H9 (cell line): Measurements from ENCODE around the gene ENPP4. TPM values are rescaled to one million over a fixed set of nuclear protein-coding genes. Genes with fewer than 3 reads are reported as not detected.

ENCODE experiments used
- DNase-seq: peaks from one replicate; pipeline ENCODE4 v3.0.0-alpha.2; 2017
- H2AFZ ChIP-seq: one replicate; pipeline ENCODE4 v1.6.1; 2013; ENCODE audit warnings: mild to moderate bottlenecking, low read length, control low read depth, moderate library complexity
- H2AK5ac ChIP-seq: 2 replicates; pipeline ENCODE4 v1.6.1; 2013; ENCODE audit warnings: low read length, control low read depth, mixed read lengths; ENCODE audit not compliant: insufficient read length
- H2BK120ac ChIP-seq: one replicate; pipeline ENCODE4 v1.6.1; 2013; ENCODE audit warnings: low read depth, mild to moderate bottlenecking, low read length, control low read depth, inconsistent platforms; ENCODE audit not compliant: poor library complexity, severe bottlenecking
- H2BK12ac ChIP-seq: 2 replicates; pipeline ENCODE4 v1.6.1; 2013; ENCODE audit warnings: low read length, control low read depth, mixed read lengths, low read depth; ENCODE audit not compliant: insufficient read length
- H2BK15ac ChIP-seq: 2 replicates; pipeline ENCODE4 v1.6.1; 2013; ENCODE audit warnings: low read depth, low read length, control low read depth
- H2BK20ac ChIP-seq: one replicate; pipeline ENCODE4 v1.6.1; 2013; ENCODE audit warnings: low read depth, mild to moderate bottlenecking, low read length, control low read depth, inconsistent platforms; ENCODE audit not compliant: poor library complexity, severe bottlenecking
- H2BK5ac ChIP-seq: 2 replicates; pipeline ENCODE4 v1.6.1; 2013; ENCODE audit warnings: low read length, control low read depth, mixed read lengths; ENCODE audit not compliant: insufficient read length
- H3K14ac ChIP-seq: 2 replicates; pipeline ENCODE4 v1.6.1; 2013; ENCODE audit warnings: low read length, control low read depth; ENCODE audit not compliant: insufficient read depth
- H3K18ac ChIP-seq: 2 replicates; pipeline ENCODE4 v1.6.1; 2013; ENCODE audit warnings: low read depth, mild to moderate bottlenecking, mixed read lengths, low read length, control low read depth; ENCODE audit not compliant: insufficient read length
- H3K23ac ChIP-seq: 2 replicates; pipeline ENCODE4 v1.6.1; 2013; ENCODE audit warnings: low read length, control low read depth, mixed read lengths, low read depth; ENCODE audit not compliant: insufficient read length
- H3K23me2 ChIP-seq: 2 replicates; pipeline ENCODE4 v1.6.1; 2013; ENCODE audit warnings: low read depth, mild to moderate bottlenecking, mixed read lengths, low read length, control low read depth; ENCODE audit not compliant: insufficient read length, poor library complexity, severe bottlenecking
- H3K27ac ChIP-seq: 2 replicates; pipeline ENCODE4 v1.5.1; 2013; ENCODE audit warnings: low read length, control low read depth, mixed read lengths, low read depth; ENCODE audit not compliant: insufficient read length
- H3K27me3 ChIP-seq: 2 replicates; pipeline ENCODE4 v1.6.1; 2013; ENCODE audit warnings: low read length, control low read depth, inconsistent platforms; ENCODE audit not compliant: insufficient read depth
- H3K4ac ChIP-seq: 2 replicates; pipeline ENCODE4 v1.6.1; 2013; ENCODE audit warnings: low read depth, mild to moderate bottlenecking, control low read depth, inconsistent platforms, low read length, moderate library complexity
- H3K4me1 ChIP-seq: 2 replicates; pipeline ENCODE4 v1.6.1; 2013; ENCODE audit warnings: low read length, control low read depth, inconsistent platforms; ENCODE audit not compliant: insufficient read depth
- H3K4me2 ChIP-seq: 2 replicates; pipeline ENCODE4 v1.6.1; 2013; ENCODE audit warnings: low read length, control low read depth, mixed read lengths; ENCODE audit not compliant: insufficient read length, insufficient read depth
- H3K56ac ChIP-seq: 2 replicates; pipeline ENCODE4 v1.6.1; 2013; ENCODE audit warnings: low read depth, mild to moderate bottlenecking, mixed read lengths, low read length, control low read depth; ENCODE audit not compliant: insufficient read length
- H3K79me1 ChIP-seq: 2 replicates; pipeline ENCODE4 v1.6.1; 2013; ENCODE audit warnings: low read depth, mild to moderate bottlenecking, moderate library complexity, low read length, control low read depth, inconsistent platforms; ENCODE audit not compliant: insufficient read depth, poor library complexity, severe bottlenecking
- H3K79me2 ChIP-seq: 2 replicates; pipeline ENCODE4 v1.6.1; 2013; ENCODE audit warnings: low read length, control low read depth, inconsistent platforms; ENCODE audit not compliant: insufficient read depth
- H3K9ac ChIP-seq: 2 replicates; pipeline ENCODE4 v1.6.1; 2013; ENCODE audit warnings: low read length, control low read depth, mixed read lengths; ENCODE audit not compliant: insufficient read length; ENCODE audit errors: extremely low read depth
- H3K9me3 ChIP-seq: one replicate; pipeline ENCODE4 v1.6.1; 2013; ENCODE audit warnings: low read depth, low read length, inconsistent platforms; ENCODE audit not compliant: control insufficient read depth
- H3T11ph ChIP-seq: one replicate; pipeline ENCODE4 v1.6.1; 2013; ENCODE audit warnings: mild to moderate bottlenecking, low read length, control low read depth, inconsistent platforms
- H4K20me1 ChIP-seq: one replicate; pipeline ENCODE4 v1.6.1; 2013; ENCODE audit not compliant: control insufficient read depth, insufficient read length, insufficient read depth
- H4K5ac ChIP-seq: 2 replicates; pipeline ENCODE4 v1.6.1; 2013; ENCODE audit warnings: low read depth, mild to moderate bottlenecking, mixed read lengths, low read length, control low read depth; ENCODE audit not compliant: insufficient read length
- H4K8ac ChIP-seq: replicated peaks from 2 replicates; pipeline ENCODE4 v1.6.1; 2013; ENCODE audit warnings: low read length, control low read depth, mixed read lengths, low read depth; ENCODE audit not compliant: insufficient read length
- H4K91ac ChIP-seq: 2 replicates; pipeline ENCODE4 v1.6.1; 2013; ENCODE audit warnings: low read depth, mild to moderate bottlenecking, moderate library complexity, mixed read lengths, low read length, control low read depth; ENCODE audit not compliant: insufficient read length
- H3K27ac Mint-ChIP-seq, 3 experiments: 2 replicates in 2 of 3; 3 replicates in 1 of 3; pipeline ENCODE4 v1.8.0; 2020 to 2021; ENCODE audit warnings: mixed read lengths in 3 of 3, mild to moderate bottlenecking in 1 of 3, moderate library complexity in 1 of 3
- H3K27me3 Mint-ChIP-seq: 2 replicates; pipeline ENCODE4 v1.8.0; 2021; ENCODE audit warnings: low read depth, mild to moderate bottlenecking, moderate library complexity, mixed read lengths
- H3K36me3 Mint-ChIP-seq, 3 experiments: 2 replicates in 2 of 3; 3 replicates in 1 of 3; pipeline ENCODE4 v1.8.0; 2020 to 2021; ENCODE audit warnings: low read depth in 3 of 3, mixed read lengths in 3 of 3; ENCODE audit not compliant: insufficient read depth in 1 of 3
- H3K4me1 Mint-ChIP-seq, 2 experiments: 2 replicates each; pipeline ENCODE4 v1.8.0; 2020; ENCODE audit warnings: mixed read lengths in 2 of 2
- H3K4me3 Mint-ChIP-seq, 2 experiments: 2 replicates in 1 of 2; 3 replicates in 1 of 2; pipeline ENCODE4 v1.8.0; 2020 to 2021; ENCODE audit warnings: mild to moderate bottlenecking in 2 of 2, mixed read lengths in 2 of 2, moderate library complexity in 1 of 2
- H3K9me3 Mint-ChIP-seq, 2 experiments: 2 replicates in 1 of 2; 3 replicates in 1 of 2; pipeline ENCODE4 v1.8.0; 2020; ENCODE audit warnings: mild to moderate bottlenecking in 2 of 2, mixed read lengths in 2 of 2, moderate library complexity in 1 of 2
- WGBS: extraction: QIAGEN DNeasy Blood & Tissue Kit; methylation state at CpG from one replicate; pipeline ENCODE4 v1.1.7; 2013; ENCODE audit warnings: missing lambda C conversion rate, low lambda C conversion rate, mixed read lengths; ENCODE audit not compliant: insufficient read length; ENCODE audit errors: extremely low coverage; 5-methylcytosine and 5-hydroxymethylcytosine counted together
- total RNA-seq: library from RNA; stranded (reverse); gene quantifications from 2 replicates; pipeline ENCODE4 v1.2.1, GENCODE V29; 2021
- TF ChIP-seq, protein P1 (sequence below): fragments of 200-600 bp; sonication (generic); conservative IDR thresholded peaks from 3 replicates; pipeline ENCODE4 v1.8.0; 2021; ENCODE audit warnings: antibody characterized with exemption, mild to moderate bottlenecking

The ENPP4 gene
- total RNA-seq, 1 experiment from 2014 or later = 3.2 TPM

- WGBS = no CpG with 5 or more reads among the region's 1 CpG
These were observed 38.7 kb upstream of the ENPP4 start for GRCh38 chr6:46091080-46091478.

More at GRCh38 chr6:46091080-46091478, 38.7 kb upstream of the ENPP4 start:
- no peaks in the 10 kb centered on the region for H3K4me1 ChIP-seq
- H3K4ac ChIP-seq = no peak overlapping the region
- Mint-ChIP-seq H3K27ac (no peak overlapping the region), H3K9me3 (peaks cover 26 to 35% of the 10 kb centered on the region in 2 experiments), H3K27me3 (peaks cover 8% of the 10 kb centered on the region; the same call in 1 of the 2 replicates), H3K4me3 (no peak overlapping the region), H3K36me3 (peaks cover 5 to 21% (median 5%) of the 10 kb centered on the region in 3 experiments), H3K4me1 (no peaks in the 10 kb centered on the region)
- no peaks in the 10 kb centered on the region for H3K23me2 ChIP-seq
- no peak overlapping the region for H4K91ac ChIP-seq
- H3K4me2 ChIP-seq = no peak overlapping the region
- no peak overlapping the region for H2BK15ac ChIP-seq
- no peaks in the 10 kb centered on the region for H3K79me2 ChIP-seq
- no peak for DNase-seq
- H3K27me3 ChIP-seq = no peaks in the 10 kb centered on the region
- no peak overlapping the region for H3K14ac ChIP-seq
- H4K5ac ChIP-seq = no peak overlapping the region
- no peaks in the 10 kb centered on the region for H3K79me1 ChIP-seq
- no peak overlapping the region for H3T11ph ChIP-seq
- H2BK20ac ChIP-seq = no peak overlapping the region
- no peak overlapping the region for H3K56ac ChIP-seq
- no peak overlapping the region for H2BK12ac ChIP-seq
- no peak overlapping the region for H2BK120ac ChIP-seq
- no peak overlapping the region for H3K9ac ChIP-seq
- H2AFZ ChIP-seq = no peak overlapping the region
- no peaks in the 10 kb centered on the region for H3K9me3 ChIP-seq
- H2BK5ac ChIP-seq = no peak overlapping the region
- H4K8ac ChIP-seq = no peak overlapping the region
- H3K23ac ChIP-seq = no peak overlapping the region
- no peaks in the 10 kb centered on the region for H4K20me1 ChIP-seq
- H3K18ac ChIP-seq = no peak overlapping the region
- TF ChIP-seq, protein P1, sequence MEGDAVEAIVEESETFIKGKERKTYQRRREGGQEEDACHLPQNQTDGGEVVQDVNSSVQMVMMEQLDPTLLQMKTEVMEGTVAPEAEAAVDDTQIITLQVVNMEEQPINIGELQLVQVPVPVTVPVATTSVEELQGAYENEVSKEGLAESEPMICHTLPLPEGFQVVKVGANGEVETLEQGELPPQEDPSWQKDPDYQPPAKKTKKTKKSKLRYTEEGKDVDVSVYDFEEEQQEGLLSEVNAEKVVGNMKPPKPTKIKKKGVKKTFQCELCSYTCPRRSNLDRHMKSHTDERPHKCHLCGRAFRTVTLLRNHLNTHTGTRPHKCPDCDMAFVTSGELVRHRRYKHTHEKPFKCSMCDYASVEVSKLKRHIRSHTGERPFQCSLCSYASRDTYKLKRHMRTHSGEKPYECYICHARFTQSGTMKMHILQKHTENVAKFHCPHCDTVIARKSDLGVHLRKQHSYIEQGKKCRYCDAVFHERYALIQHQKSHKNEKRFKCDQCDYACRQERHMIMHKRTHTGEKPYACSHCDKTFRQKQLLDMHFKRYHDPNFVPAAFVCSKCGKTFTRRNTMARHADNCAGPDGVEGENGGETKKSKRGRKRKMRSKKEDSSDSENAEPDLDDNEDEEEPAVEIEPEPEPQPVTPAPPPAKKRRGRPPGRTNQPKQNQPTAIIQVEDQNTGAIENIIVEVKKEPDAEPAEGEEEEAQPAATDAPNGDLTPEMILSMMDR = no peak
- no peak overlapping the region for H2AK5ac ChIP-seq
- no peak overlapping the region for H3K27ac ChIP-seq
